HepG2 (cell line): ENCODE data around the gene GSK3A. TPM values are rescaled to one million over a fixed set of nuclear protein-coding genes. Genes with fewer than 3 reads are reported as not detected.

Experiments
- AKAP8 ChIP-seq: sonication (generic); formaldehyde crosslinking; IDR thresholded peaks from 2 replicates; pipeline ENCODE4 v1.5.1; 2020; ENCODE audit warnings: mild to moderate bottlenecking, missing genetic modification reagents
- FOXM1 ChIP-seq: sonication (generic); formaldehyde crosslinking; IDR thresholded peaks from 2 replicates; pipeline ENCODE4 v1.5.0; 2020; ENCODE audit warnings: missing genetic modification reagents
- FOXO1 ChIP-seq: sonication (generic); formaldehyde crosslinking; IDR thresholded peaks from 2 replicates; pipeline ENCODE4 v1.4.0; 2020; ENCODE audit warnings: missing genetic modification reagents
- HNRNPK ChIP-seq: fragments of 200-400 bp; formaldehyde crosslinking; IDR thresholded peaks from 2 replicates; pipeline ENCODE4 v1.6.1; 2018; ENCODE audit warnings: low read length, low read depth, moderate library complexity, mild to moderate bottlenecking; ENCODE audit not compliant: poor library complexity, severe bottlenecking
- ISL2 ChIP-seq: sonication (generic); formaldehyde crosslinking; IDR thresholded peaks from 2 replicates; pipeline ENCODE4 v1.5.0; 2020; ENCODE audit warnings: missing genetic modification reagents
- MAFK ChIP-seq, 2 experiments: IDR thresholded peaks in 1 of 2; conservative IDR thresholded peaks in 1 of 2; 2 replicates each; pipeline ENCODE4 v1.6.1; 2011; ENCODE audit warnings: improper control_type of control experiment in 2 of 2, low read length in 2 of 2
- MTA1 ChIP-seq: sonication (generic); formaldehyde crosslinking; IDR thresholded peaks from 2 replicates; pipeline ENCODE4 v1.4.0; 2020; ENCODE audit warnings: missing genetic modification reagents, mild to moderate bottlenecking, borderline replicate concordance
- NRL ChIP-seq: sonication (generic); formaldehyde crosslinking; IDR thresholded peaks from 2 replicates; pipeline ENCODE4 v1.5.0; 2020; ENCODE audit warnings: missing genetic modification reagents, mild to moderate bottlenecking, moderate library complexity, borderline replicate concordance
- RFX1 ChIP-seq: fragments of 450-650 bp; IDR thresholded peaks from 2 replicates; pipeline ENCODE4 v1.6.1; 2017
- RXRA ChIP-seq: sonication (generic); formaldehyde crosslinking; IDR thresholded peaks from 2 replicates; pipeline ENCODE4 v1.5.1; 2020; ENCODE audit warnings: missing genetic modification reagents
- SRF ChIP-seq: IDR thresholded peaks from 2 replicates; pipeline ENCODE4 v1.6.1; 2011; ENCODE audit warnings: mild to moderate bottlenecking, low read depth, low read length, moderate library complexity
- TAF15 ChIP-seq: fragments of 200-400 bp; formaldehyde crosslinking; IDR thresholded peaks from one replicate; pipeline ENCODE4 v1.6.1; 2018; ENCODE audit warnings: mild to moderate bottlenecking, low read depth, low read length; ENCODE audit not compliant: poor library complexity, severe bottlenecking
- TOE1 ChIP-seq: sonication (generic); formaldehyde crosslinking; IDR thresholded peaks from 2 replicates; pipeline ENCODE4 v1.4.0; 2020; ENCODE audit warnings: mild to moderate bottlenecking, missing genetic modification reagents
- ZNF17 ChIP-seq: sonication (generic); formaldehyde crosslinking; IDR thresholded peaks from 2 replicates; pipeline ENCODE4 v1.5.0; 2020; ENCODE audit warnings: mild to moderate bottlenecking, missing genetic modification reagents
- ZNF335 ChIP-seq: sonication (generic); formaldehyde crosslinking; IDR thresholded peaks from 2 replicates; pipeline ENCODE4 v1.4.0; 2020; ENCODE audit warnings: missing genetic modification reagents
- ZNF530 ChIP-seq: sonication (generic); formaldehyde crosslinking; IDR thresholded peaks from 2 replicates; pipeline ENCODE4 v1.5.0; 2020; ENCODE audit warnings: low read depth, mild to moderate bottlenecking, missing genetic modification reagents
- ZNF777 ChIP-seq: sonication (generic); formaldehyde crosslinking; IDR thresholded peaks from 2 replicates; pipeline ENCODE4 v1.4.0; 2020; ENCODE audit warnings: missing genetic modification reagents
- ZNF781 ChIP-seq: sonication (generic); formaldehyde crosslinking; IDR thresholded peaks from 2 replicates; pipeline ENCODE4 v1.5.1; 2020; ENCODE audit warnings: borderline replicate concordance, mild to moderate bottlenecking, missing genetic modification reagents; ENCODE audit errors: not compliant biosample characterization
- polyA plus RNA-seq, 8 experiments: library from polyadenylated mRNA; depleted of rRNA in 3 of 8; stranded (reverse) in 7 of 8; unstranded in 1 of 8; fragments of >200 nt; fragmentation: Illumina TruSeq in 4 of 8; extraction: Trizol in 4 of 8; gene quantifications; 2 replicates each; pipeline versions ENCODE4 v1.2.1 to v1.2.3, GENCODE V29; 2011 to 2016; ENCODE audit warnings: low read depth in 4 of 8, missing spikeins in 1 of 8, mixed read lengths in 1 of 8; ENCODE audit not compliant: insufficient read depth in 1 of 8
- total RNA-seq, 5 experiments: library from RNA; depleted of rRNA; stranded (reverse); fragments of >200 nt; fragmentation: Illumina TruSeq; extraction: Trizol; gene quantifications; 2 replicates each; pipeline ENCODE4 v1.2.3, GENCODE V29; 2016; ENCODE audit warnings: low read depth in 1 of 5
- TF ChIP-seq, protein P1 (sequence below): sonication (generic); formaldehyde crosslinking; IDR thresholded peaks from 2 replicates; pipeline ENCODE4 v1.4.0; 2020; ENCODE audit warnings: missing genetic modification reagents
- TF ChIP-seq, protein P2 (sequence below): sonication (generic); formaldehyde crosslinking; IDR thresholded peaks from 2 replicates; pipeline ENCODE4 v1.4.0; 2020; ENCODE audit warnings: missing genetic modification reagents, borderline replicate concordance
- TF ChIP-seq, protein P3 (sequence below): sonication (generic); formaldehyde crosslinking; IDR thresholded peaks from 2 replicates; pipeline ENCODE4 v1.5.1; 2020; ENCODE audit warnings: missing genetic modification reagents, mild to moderate bottlenecking, borderline replicate concordance
- TF ChIP-seq, protein P4 (sequence below): sonication (generic); formaldehyde crosslinking; IDR thresholded peaks from 2 replicates; pipeline ENCODE4 v1.5.0; 2020; ENCODE audit warnings: mild to moderate bottlenecking, low read depth, missing genetic modification reagents, borderline replicate concordance

Gene GSK3A
- total and polyA plus RNA-seq, 2 of the 13 experiments (the other 11 are each of a cell fraction or from before 2014, with no cell fraction given) = 16.9 to 52.5 TPM

DNA sequence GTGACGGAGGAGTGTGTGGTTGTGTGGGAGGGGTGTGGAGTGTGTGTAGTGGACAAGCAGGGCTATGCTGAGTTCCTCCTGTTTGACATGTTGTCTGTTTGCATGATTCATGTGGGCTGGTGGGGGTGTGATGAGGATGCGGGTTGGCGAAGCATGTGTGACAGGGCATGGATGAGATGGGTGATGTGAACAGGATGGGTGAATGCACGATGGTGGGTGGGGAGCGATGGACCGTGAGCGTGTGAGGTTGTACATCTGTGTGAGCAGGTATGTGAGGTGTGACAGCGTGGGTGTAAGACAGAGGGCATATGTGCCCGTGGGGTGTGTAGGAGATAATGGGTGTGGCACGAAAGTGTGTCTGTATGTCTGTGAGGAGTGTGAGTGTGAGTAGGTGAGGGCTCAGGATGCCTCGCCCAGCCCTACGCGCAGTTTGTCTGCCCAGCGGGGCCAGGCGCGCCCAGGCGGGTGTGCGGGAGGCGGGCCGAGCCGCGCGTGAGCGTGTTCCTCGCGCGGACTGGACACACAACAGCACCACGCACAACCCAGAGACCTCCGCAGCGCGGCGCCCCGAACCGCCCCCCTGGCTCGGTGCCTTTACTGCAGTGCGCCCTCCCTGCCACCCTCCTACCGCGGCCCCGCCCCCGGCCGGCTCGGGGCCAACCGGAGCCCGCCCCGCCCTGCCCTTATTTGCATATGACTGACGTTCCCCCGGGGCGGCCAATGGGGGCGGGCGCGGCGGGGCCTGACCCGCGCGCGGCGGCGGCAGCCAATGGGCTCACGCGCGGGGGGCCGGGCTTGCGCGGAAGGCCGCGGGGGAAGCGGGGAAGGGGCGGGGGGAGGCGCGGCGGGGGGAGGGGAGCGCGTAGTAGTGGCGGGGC lies 41.0 kb upstream of the GSK3A start (continued):
- TF ChIP-seq, protein P1, sequence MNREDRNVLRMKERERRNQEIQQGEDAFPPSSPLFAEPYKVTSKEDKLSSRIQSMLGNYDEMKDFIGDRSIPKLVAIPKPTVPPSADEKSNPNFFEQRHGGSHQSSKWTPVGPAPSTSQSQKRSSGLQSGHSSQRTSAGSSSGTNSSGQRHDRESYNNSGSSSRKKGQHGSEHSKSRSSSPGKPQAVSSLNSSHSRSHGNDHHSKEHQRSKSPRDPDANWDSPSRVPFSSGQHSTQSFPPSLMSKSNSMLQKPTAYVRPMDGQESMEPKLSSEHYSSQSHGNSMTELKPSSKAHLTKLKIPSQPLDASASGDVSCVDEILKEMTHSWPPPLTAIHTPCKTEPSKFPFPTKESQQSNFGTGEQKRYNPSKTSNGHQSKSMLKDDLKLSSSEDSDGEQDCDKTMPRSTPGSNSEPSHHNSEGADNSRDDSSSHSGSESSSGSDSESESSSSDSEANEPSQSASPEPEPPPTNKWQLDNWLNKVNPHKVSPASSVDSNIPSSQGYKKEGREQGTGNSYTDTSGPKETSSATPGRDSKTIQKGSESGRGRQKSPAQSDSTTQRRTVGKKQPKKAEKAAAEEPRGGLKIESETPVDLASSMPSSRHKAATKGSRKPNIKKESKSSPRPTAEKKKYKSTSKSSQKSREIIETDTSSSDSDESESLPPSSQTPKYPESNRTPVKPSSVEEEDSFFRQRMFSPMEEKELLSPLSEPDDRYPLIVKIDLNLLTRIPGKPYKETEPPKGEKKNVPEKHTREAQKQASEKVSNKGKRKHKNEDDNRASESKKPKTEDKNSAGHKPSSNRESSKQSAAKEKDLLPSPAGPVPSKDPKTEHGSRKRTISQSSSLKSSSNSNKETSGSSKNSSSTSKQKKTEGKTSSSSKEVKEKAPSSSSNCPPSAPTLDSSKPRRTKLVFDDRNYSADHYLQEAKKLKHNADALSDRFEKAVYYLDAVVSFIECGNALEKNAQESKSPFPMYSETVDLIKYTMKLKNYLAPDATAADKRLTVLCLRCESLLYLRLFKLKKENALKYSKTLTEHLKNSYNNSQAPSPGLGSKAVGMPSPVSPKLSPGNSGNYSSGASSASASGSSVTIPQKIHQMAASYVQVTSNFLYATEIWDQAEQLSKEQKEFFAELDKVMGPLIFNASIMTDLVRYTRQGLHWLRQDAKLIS (CRISPR knock-in tag) = no peak
- TF ChIP-seq, protein P2, sequence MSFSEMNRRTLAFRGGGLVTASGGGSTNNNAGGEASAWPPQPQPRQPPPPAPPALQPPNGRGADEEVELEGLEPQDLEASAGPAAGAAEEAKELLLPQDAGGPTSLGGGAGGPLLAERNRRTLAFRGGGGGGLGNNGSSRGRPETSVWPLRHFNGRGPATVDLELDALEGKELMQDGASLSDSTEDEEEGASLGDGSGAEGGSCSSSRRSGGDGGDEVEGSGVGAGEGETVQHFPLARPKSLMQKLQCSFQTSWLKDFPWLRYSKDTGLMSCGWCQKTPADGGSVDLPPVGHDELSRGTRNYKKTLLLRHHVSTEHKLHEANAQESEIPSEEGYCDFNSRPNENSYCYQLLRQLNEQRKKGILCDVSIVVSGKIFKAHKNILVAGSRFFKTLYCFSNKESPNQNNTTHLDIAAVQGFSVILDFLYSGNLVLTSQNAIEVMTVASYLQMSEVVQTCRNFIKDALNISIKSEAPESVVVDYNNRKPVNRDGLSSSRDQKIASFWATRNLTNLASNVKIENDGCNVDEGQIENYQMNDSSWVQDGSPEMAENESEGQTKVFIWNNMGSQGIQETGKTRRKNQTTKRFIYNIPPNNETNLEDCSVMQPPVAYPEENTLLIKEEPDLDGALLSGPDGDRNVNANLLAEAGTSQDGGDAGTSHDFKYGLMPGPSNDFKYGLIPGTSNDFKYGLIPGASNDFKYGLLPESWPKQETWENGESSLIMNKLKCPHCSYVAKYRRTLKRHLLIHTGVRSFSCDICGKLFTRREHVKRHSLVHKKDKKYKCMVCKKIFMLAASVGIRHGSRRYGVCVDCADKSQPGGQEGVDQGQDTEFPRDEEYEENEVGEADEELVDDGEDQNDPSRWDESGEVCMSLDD (CRISPR knock-in tag) = no peak
- no peak for TF ChIP-seq TAF15
- TF ChIP-seq SRF = no peak
- TF ChIP-seq FOXO1 (CRISPR knock-in tag) = no peak; the same call in 1 of the 2 replicates
- peak; percentile 52; the same call in 1 of the 2 replicates for TF ChIP-seq MTA1 (CRISPR knock-in tag)
- TF ChIP-seq, protein P3, sequence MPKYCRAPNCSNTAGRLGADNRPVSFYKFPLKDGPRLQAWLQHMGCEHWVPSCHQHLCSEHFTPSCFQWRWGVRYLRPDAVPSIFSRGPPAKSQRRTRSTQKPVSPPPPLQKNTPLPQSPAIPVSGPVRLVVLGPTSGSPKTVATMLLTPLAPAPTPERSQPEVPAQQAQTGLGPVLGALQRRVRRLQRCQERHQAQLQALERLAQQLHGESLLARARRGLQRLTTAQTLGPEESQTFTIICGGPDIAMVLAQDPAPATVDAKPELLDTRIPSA (CRISPR knock-in tag) = no peak
- TF ChIP-seq ZNF335 (CRISPR knock-in tag) = no peak
- TF ChIP-seq HNRNPK = no peak
- no peak for TF ChIP-seq RXRA (CRISPR knock-in tag)
- peak; percentile 79 for TF ChIP-seq AKAP8 (CRISPR knock-in tag)
- no peak for TF ChIP-seq ISL2 (CRISPR knock-in tag)
- TF ChIP-seq MAFK (conservative IDR thresholded peaks at IDR 0.05 in 1 of 2, IDR thresholded peaks at IDR 0.05 in 1 of 2; ENCODE audit: low read length in 2 of 2) = no peak
- TF ChIP-seq ZNF781 = no peak
- no peak for TF ChIP-seq TOE1 (CRISPR knock-in tag)
- TF ChIP-seq ZNF777 = no peak
- TF ChIP-seq, protein P4, sequence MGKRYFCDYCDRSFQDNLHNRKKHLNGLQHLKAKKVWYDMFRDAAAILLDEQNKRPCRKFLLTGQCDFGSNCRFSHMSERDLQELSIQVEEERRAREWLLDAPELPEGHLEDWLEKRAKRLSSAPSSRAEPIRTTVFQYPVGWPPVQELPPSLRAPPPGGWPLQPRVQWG (CRISPR knock-in tag) = no peak
- TF ChIP-seq NRL = peak; percentile 79; the same call in 1 of the 2 replicates
- TF ChIP-seq ZNF530 (CRISPR knock-in tag) = no peak
- TF ChIP-seq RFX1 = no peak
- TF ChIP-seq ZNF17 (CRISPR knock-in tag) = no peak
- TF ChIP-seq FOXM1 (CRISPR knock-in tag) = no peak
